ENCODE results near the gene KRTAP10-5.

KRTAP10-5 gene

GRCh38 chr21:44623575-44623974 lies 43.2 kb upstream of the KRTAP10-5 start:
- in situ Hi-C loops (cut with MboI; ENCODE audit: low sequenced_read_pairs, unreplicated experiment): no loop called here
- TF ChIP-seq CTCF (IDR thresholded peaks at IDR 0.05; ENCODE audit: borderline replicate concordance, control extremely low read depth, extremely low read depth, insufficient read depth, missing control alignments): no peak
- no peak for DNase-seq (ENCODE audit: low spot score)

DNA sequence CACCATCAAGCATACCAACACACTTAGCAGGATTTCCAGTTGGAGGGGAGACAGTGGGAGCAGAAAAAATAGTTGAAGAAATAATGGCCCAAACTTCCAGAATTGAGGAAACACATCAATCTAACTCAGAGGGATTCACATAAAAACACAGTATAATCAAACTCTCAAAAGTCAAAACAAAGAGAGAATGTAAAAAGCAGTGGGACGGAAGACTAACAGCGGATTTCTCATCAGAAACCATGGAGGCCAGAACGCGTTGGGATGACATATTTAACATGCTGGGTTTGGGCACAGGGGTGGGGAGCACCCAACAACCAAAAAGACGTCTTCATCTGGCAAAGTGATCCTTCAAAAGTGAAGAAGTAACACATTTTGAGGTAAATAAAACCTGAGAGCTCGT lies 39.5 kb upstream of the KRTAP10-5 start:
- in situ Hi-C loops (cut with MboI; ENCODE audit: low sequenced_read_pairs, unreplicated experiment): no loop called here
- TF ChIP-seq CTCF (IDR thresholded peaks at IDR 0.05; ENCODE audit: borderline replicate concordance, control extremely low read depth, extremely low read depth, insufficient read depth, missing control alignments): no peak
- DNase-seq (ENCODE audit: low spot score): no peak

DNA sequence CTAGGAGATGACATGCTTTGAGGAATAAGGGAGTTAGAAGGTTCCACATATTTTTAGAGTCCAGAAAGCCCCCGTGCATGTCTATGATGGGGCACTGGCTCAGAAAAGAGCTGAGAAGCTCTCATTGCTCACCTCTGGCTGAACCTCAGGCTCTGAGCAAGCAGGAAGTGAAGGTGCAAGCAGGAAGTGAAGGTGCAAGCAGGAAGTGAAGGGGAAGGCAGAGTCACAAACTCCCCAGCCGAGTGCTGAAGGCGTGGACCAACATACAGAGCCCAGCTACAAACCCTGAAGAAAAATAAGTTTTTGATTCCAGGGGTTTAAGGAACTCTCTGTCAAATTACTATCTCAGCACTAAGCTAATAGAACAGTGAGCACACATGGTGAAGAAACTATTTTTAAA lies 38.5 kb upstream of the KRTAP10-5 start:
- no peak for DNase-seq (ENCODE audit: low spot score)
- no peak for TF ChIP-seq CTCF (IDR thresholded peaks at IDR 0.05; ENCODE audit: borderline replicate concordance, control extremely low read depth, extremely low read depth, insufficient read depth, missing control alignments)
- in situ Hi-C loops (cut with MboI; ENCODE audit: low sequenced_read_pairs, unreplicated experiment): no loop called here

DNA sequence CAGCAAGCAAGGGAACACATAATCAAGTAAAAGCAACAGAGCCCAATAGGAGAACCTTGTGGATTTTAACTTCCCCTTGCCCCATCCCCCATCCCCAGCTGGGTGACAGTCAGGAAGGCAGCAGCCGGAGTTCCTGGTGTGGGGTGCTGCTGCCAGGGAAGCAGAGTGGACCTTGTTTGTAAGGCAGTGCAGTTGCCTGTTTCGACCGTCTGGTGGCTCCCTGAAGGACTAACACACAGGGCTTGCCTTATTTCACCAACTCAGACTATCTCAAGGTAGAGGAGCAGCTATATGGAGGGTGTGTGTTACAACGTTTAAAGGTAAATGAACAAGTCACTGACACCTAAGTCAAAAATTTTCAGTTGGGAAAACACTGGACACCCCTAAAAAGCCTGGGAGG lies 38.1 kb upstream of the KRTAP10-5 start:
- no peak for TF ChIP-seq CTCF (IDR thresholded peaks at IDR 0.05; ENCODE audit: borderline replicate concordance, control extremely low read depth, extremely low read depth, insufficient read depth, missing control alignments)

GRCh38 chr21:44617071-44617501 lies 36.7 kb upstream of the KRTAP10-5 start:
- no peak for TF ChIP-seq CTCF (IDR thresholded peaks at IDR 0.05; ENCODE audit: borderline replicate concordance, control extremely low read depth, extremely low read depth, insufficient read depth, missing control alignments)
- in situ Hi-C loops (cut with MboI; ENCODE audit: low sequenced_read_pairs, unreplicated experiment): no loop called here
- DNase-seq (ENCODE audit: low spot score): no peak

More for the DNA sequence above, 38.1 kb upstream of the KRTAP10-5 start:
- in situ Hi-C loops (cut with MboI; ENCODE audit: low sequenced_read_pairs, unreplicated experiment): no loop called here
- no peak for DNase-seq (ENCODE audit: low spot score)

GRCh38 chr21:44616591-44616926 lies 36.2 kb upstream of the KRTAP10-5 start:
- no peak for TF ChIP-seq CTCF (IDR thresholded peaks at IDR 0.05; ENCODE audit: borderline replicate concordance, control extremely low read depth, extremely low read depth, insufficient read depth, missing control alignments)
- DNase-seq (ENCODE audit: low spot score): no peak
- in situ Hi-C loops (cut with MboI; ENCODE audit: low sequenced_read_pairs, unreplicated experiment): no loop called here

Data from GM13976 (cell line).